ENCODE measurements around the gene UBA6.
A peak's percentile ranks its signal among the peaks of the same experiment; 100 is the strongest.
"Not testable (repeated sequence)": the region's sequence is repeated elsewhere in the genome, so short reads cannot be mapped to it uniquely, and the experiment has no call there.

UBA6 gene

GRCh38 chr4:67713529-67714247 is 12.7 kb upstream of the UBA6 start:
- DNase-seq: peak in 3 of 4 experiments; percentile 26 to 36 (median 30)

- DNase-seq: no peak
These were observed 11.9 kb upstream of the UBA6 start for GRCh38 chr4:67712650-67713528.

GRCh38 chr4:67712000-67712625 is 11.2 kb upstream of the UBA6 start:
- DNase-seq: no peak

DNA sequence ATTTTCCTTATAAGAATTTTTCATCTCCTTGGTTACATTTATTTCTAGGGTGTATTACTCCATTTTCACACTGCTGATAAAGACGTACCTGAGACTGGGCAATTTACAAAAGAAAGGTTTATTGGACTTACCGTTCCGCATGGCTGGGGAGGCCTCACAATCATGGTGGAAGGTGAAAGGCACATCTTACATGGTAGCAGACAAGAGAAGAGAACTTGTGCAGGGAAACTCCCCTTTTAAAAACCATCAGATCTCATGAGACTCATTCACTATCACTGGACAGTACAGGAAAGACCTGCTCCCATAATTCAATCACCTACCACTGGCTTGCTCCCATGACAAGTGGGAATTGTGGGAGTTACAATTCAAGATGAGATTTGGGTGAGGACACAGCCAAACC is 5.7 kb upstream of the UBA6 start:
- not testable (repeated sequence) for DNase-seq

DNA sequence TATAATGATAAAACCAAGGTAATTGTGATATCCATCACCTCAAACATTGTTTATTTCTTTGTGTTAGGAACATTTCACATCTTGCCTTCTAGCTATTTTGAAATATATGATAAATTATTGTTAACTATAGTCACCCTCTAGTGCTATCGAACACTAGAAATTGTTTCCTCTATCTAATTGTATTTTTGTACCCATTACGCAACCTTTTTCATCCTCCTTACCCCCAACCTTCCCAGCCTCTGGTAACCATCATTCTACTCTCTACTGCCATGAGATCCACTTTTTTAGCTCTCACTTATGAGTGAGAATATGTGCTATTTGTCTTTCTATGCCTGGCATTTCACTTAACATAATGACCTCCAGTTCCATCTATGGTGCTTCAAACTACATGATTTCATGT is 3.9 kb upstream of the UBA6 start:
- DNase-seq: no peak

DNA sequence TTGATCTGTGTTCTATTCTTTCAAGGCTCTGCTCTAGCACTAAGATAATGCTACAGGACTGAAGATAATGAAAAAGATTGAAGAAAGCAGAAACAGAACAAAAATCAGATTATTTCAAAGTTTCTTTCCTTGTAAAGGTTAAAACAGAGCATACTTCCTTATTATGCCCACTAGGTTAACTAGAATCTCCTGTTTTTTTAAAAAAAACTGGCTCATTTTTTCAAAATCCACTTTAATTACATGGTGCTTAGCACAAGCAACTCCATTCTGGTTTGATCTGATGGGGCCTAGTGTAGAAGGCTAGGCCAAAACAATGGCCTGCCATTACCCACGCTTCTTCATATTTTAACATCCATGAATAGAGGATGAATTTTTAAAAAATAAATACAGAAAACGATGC is 1.2 kb upstream of the UBA6 start:
- no peak for DNase-seq

DNA sequence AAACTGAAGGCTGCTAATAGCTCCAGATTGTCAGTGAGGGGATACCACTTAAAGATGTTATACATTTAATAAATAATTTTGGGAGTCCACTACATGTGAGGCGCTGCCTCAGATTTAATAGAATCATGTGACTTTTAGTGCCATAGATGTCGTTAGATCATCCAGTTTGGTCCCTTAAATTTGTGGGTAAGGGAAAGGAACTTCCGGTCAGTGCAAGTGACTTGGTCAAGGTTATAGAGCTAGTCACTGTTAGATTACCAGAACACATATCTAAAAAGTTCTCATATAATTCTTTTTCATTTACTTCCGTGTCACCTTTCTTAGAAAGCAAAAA is 529 bp upstream of the UBA6 start:
- DNase-seq: peak in 3 of 4 experiments; percentile 27 to 42 (median 40)

- peak; percentile 19 to 47 (median 41) for DNase-seq
These were observed 728 bp downstream of the UBA6 start for GRCh38 chr4:67700116-67700737.

GRCh38 chr4:67699603-67700002 is 1.4 kb downstream of the UBA6 start:
- no peak for DNase-seq

GRCh38 chr4:67697860-67698687 is 2.9 kb downstream of the UBA6 start:
- peak in 1 of 4 experiments; percentile 7 for DNase-seq

DNA sequence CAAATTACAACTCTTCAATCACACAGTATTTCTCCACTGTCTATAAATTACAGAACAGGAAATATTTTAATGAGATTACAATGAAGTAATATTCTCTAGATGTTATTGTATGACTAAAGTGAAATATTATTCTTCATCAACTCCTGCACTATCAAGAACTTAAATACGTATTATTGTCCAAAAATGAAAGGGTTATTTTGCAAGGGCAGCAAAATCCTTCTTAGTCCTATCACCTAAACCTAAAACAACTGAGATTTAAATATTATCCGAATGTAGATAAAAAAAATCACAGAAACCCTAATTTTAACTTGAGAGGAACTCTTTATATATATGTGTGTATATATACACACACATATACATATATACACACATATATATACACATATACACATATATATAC is 4.9 kb downstream of the UBA6 start:
- DNase-seq: no peak

DNA sequence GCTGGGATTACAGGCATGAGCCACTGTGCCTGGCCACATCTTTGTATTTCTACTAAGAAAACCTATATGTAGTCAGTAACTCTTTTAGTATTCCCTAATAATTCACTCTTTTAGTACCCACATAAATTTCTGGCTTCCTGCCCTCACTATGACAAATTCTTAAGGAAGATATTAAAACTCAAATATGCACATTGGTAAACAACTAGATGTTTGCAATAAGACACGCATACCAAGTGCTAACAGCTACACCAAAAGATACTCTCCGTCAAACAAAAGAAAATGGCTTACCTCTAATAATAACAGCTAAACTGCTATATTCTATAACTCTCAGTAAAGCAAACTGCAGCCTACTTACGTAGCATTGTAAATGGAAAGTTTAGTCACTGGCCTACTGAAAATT is 6.3 kb downstream of the UBA6 start:
- no peak for DNase-seq

DNA sequence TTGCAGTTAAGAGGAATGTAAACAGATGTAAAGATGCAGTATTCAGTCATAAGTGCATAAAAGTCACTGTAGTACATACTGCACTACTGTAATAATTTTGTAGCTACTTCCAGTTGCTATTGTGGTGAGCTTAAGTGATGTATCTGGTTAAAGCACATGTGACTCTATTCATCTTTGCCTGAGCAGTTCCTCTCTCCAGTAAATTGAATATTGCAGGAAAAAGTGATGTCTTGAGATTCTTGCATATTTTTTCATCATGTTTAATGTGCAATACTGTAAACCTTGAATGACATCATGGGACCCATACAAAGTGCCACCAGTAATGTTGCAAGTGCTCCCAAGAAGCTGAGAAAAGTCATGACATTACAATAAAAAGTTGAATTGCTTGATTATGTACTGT is 9.6 kb downstream of the UBA6 start:
- peak in 3 of 4 experiments; percentile 13 to 77 (median 61) for DNase-seq

DNA sequence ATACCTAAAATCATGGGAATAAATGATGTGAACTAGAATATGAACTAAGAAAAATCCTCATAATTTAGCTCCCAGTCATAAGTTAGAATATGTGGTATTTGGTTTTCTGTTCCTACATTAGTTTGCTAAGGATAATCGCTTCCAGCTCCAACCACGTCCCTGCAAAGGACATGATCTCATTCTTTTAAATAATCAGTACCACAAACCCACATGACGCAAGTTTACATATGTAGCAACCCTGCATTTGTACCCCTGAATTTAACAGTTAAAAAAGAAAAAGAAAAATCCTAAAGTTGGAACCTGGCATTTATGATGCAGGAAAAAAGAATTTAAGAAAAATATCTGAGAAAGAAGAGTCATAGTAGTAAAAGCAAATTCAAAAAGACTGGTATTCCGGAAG is 13.3 kb downstream of the UBA6 start:
- no peak for DNase-seq

DNA sequence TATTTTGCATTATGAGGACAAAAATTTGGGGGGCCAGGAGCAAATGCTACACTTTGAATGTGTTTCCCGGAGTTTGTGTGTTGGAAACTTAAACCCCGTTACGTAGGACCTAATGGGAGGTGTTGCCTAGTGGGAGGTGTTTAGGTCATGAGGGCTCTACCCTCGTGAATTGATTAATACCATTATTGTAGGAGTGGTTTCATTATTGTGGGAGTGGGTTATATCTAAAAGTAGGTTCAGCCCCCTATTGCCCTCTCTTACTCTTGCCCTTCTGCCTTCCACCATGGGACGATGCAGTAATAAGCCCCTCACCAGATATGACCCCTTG is 15.5 kb downstream of the UBA6 start:
- no peak for DNase-seq

GRCh38 chr4:67684839-67685531 is 16.0 kb downstream of the UBA6 start:
- peak in 2 of 4 experiments; percentile 31 to 33 for DNase-seq

DNA sequence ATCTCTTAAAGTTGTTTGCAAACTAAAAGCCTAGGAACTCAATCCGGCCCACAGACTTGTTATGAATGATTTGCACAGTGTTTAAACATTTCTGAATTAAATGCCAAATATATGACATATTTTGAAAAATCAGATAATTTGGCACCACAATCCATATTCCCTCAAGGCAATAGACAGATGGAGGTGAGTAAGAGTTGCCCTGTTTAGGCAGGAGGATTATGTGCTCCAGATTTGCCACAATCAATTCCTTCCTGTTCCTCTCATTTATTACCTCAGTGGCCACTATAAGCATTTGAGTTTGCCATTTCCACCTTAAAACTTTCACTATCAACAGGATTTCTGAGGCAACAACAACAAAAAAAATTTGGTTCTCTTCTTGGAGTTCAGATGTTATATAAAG is 18.7 kb downstream of the UBA6 start:
- no peak for DNase-seq

GRCh38 chr4:67680581-67681222 is 20.3 kb downstream of the UBA6 start:
- DNase-seq: peak in 1 of 4 experiments; percentile 12

DNA sequence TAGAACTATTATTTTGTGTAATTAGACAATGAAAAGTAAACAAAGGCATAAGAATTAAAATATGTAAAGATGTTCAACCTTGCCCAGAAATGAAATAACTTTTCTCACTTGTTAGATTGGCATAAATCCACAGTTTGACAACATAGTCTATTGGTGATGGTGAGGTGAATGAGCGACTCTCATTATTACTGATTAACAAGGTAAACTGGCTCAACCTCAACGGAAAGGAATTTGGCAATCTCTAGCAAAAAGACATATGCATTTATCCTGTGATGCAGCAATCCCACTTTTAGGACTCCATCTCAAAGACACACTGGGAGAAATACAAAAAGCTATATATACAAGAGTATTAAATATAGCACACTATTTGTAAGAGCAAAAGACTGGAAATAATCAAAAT is 22.3 kb downstream of the UBA6 start:
- no peak for DNase-seq

DNA sequence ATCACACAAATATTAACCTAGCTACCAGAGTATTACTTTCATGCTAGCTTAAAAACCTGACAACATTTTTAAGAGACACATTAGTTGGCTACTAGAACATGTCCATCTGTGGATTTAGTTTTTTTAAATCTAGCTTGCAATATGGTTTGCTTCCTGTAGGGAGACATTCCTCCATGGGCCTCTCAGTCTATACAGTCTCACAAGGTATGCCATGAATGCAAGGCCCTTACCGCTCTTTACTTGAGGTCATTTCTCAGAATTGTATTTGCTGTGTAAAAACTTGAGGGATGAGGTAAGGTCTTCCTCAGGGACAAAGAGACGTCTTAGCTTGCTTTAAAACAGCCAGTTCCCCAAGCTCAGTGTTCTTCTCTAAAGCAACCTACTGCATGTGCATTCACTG is 26.9 kb downstream of the UBA6 start:
- no peak for DNase-seq

DNA sequence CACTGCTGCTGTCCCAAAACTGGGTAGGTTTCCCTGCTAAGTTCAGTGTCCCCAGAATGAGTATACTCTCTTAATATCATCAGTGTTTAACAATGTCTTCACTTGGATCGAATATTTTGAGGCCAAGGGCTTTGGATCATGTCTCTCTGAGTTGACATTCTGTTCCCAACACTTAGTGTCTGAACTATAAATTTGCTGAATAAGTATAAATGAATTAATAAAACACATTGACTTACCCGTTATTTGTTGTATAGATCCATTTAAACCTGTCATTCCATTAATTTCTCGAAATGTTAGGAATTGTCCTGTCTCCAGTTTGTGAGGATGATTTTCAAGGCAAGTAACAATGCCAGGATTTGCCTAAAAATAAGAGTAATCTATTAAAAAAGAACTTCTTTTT is 32.6 kb downstream of the UBA6 start:
- DNase-seq: no peak
